ENCODE results near the gene EXOC7.
"Not testable (repeated sequence)": the region's sequence is repeated elsewhere in the genome, so short reads cannot be mapped to it uniquely, and the experiment has no call there.

EXOC7 gene

DNA sequence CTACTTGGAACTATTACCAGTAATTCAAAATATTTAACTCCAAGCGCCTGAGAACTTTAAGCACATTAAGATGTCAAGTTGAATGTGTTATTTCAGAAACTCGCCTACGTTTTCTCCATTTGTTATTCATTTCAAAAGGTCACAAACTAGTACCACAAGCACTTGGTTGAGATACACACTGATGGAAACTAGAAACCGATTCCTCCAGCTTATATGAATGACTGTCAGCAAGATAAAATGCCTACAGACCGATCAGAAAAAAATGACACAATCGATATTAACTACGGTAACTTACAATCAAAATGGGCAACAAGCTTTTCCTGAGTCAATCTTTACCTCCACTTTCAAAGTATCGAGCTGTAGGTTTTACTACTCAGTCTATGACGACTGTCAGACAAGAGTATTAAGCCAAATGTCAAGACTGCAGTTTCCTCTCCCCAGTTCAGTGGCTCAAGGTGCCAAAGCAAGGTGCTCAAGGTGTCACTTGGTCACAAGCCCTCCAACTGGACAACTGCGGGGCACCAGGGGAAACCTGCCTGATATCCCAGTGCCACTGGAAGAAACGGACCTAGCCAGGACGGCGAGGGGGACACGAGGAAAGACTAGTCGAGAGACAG, 31.9 kb downstream of the EXOC7 start:
- no peak for DNase-seq

DNA sequence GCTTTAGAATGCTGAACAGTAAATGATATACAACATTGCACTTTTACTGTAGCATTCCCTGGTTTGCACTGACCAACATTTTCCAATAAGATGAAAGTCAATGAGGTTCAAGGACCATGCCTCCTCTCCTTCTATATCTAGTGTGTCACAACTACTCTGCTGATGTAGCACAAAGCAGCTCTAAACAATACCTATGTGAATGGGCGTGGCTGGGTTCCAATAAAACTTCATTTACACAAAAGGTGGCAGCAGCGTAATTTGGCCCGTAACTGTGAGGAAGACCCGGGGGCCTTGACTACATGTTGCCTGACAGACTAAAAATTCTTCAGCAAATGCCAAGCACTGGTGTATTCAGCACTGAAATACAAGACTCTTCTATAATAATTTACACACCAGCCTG, 37.8 kb downstream of the EXOC7 start:
- no peak for DNase-seq

DNA sequence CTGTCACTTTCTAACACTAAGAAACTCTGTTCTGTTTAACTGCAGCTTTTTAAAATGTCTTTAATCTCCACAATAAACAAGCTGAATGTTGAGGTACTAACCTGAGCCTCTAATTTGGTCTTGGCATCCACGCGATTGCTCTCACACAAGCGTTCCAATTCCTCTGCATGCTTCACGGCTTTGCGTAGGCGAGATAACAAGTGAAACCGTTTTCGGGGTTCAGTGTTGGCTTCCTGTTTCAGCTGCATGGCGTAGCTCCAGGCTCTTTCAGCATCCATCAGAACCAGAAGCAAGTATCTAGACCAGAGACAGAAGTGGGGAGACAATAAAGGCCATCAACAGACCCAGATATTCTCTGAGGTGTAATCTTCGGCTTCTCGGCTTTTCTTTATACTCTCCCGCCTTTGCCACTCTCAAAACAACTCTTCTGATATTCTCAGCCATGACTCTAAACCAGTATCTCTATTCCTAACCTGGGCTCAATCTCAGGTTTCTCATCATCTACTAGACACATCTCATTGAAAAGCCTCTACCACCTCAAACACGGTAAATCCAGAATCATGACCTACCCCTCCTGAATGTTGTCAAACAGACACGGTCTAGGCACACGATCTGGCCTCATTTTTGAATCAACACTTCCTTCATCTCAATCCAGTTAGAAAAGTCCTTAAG, 39.6 kb downstream of the EXOC7 start:
- no peak for DNase-seq

DNA sequence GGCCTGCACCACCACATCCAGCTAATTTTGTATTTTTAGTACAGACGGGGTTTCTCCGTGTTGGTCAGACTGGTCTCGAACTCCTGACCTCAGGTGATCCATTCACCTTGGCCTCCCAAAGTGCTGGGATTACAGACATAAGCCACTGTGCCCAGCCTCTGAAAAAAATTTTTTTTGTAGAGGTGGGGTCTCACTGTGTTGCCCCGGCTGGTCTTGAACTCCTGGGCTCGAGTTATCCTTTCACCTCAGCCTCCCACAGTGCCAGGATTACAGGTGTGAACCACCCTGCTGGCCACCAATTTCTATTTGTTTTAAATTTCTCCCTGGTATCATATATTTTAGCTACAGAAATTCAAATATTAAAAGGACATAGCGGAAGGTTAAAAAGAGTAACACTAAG, 45.3 kb downstream of the EXOC7 start:
- DNase-seq: not testable (repeated sequence)

DNA sequence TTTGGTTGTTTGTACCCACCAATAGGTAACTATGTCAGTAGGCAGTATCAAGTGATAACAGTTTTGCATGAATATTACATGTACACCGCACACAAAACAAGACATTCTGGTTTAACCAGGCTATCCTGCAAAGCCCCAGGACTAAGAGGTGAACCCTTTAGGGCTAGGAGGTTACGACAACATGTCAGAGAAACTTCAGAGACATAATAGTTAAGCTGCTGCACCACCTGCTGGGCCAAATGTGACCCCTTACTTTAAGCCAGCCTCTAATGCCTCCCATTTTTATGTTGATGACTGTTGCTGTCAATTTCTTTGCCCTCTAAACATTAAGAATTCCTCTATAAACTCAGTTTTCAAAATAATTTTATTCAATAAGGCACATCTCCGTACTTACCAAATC, 46.7 kb downstream of the EXOC7 start:
- DNase-seq: no peak

DNA sequence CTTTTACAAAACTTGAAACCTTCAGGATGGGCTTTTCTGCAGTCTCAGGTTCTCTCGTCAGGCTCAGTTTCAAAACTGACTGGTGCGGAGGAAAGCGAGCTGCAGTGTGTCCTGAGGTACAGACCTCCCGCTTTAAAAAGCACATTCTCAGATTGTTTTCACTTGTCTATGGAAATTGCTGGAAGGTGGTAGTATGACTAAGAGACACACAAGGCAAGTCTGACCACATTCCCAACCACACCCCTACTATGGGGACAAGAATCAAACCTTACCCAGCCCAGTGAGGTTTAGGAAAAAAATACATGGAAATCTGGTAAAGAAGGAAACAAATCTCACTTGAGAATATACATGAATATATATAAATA, 49.5 kb downstream of the EXOC7 start:
- no peak for DNase-seq

DNA sequence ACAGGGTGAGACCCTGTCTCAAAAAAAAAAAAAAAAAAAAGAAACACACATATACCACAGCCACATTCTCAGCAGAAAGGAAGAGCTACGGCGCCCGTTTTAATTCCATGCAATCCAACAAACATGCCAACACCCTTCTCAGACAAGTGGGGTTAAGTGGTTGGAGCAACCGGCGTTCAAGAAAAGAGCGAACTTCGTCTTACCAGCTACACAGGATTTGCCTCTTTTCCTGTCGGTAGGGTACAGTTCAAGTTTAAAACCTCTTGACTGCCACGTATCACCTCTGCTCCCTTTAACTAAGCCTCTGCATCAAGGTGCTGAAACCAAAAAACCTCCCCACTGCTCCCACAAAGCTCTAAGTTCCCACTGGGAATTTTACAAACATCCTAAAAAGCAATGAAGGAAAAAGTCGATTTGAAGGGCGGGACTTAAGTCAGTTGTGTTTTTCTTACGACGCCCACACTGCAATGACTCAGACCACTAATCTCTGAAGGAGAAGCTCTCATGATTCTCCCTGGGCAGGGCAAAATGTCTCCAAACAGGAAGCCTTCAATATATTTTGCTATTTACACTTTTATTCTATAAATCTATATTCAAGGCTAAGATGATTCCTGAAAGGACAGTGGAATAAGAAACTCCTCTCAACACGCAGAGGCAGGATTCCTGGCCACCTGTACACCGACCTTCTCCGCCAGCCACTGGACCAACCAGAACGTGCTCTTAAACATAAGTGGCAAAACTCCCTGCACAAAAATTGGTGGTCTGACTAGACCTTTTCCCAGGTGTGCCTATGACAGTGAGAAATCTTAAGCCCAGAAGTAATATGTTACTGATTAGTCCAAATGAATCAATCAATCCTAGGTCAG, 50.1 kb downstream of the EXOC7 start:
- no peak for DNase-seq

DNA sequence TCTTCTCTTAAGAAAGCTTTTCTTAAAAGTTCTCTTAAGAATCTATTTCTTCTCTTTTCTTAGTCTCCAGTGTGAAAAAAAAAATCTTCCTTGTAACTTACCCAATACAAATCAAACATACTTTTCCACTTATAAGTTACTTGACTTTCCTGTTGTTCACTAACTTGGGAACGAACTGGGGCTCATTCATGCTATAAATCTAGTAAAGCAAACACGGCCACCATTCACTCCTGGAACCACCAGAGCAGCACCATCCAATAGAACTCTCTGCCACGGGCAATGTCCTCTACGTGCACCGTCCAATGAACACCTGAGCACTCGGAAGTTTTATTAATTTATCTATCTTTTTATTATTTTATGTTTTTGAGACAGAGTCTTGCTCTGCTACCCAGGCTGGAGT, 52.0 kb downstream of the EXOC7 start:
- DNase-seq: no peak

DNA sequence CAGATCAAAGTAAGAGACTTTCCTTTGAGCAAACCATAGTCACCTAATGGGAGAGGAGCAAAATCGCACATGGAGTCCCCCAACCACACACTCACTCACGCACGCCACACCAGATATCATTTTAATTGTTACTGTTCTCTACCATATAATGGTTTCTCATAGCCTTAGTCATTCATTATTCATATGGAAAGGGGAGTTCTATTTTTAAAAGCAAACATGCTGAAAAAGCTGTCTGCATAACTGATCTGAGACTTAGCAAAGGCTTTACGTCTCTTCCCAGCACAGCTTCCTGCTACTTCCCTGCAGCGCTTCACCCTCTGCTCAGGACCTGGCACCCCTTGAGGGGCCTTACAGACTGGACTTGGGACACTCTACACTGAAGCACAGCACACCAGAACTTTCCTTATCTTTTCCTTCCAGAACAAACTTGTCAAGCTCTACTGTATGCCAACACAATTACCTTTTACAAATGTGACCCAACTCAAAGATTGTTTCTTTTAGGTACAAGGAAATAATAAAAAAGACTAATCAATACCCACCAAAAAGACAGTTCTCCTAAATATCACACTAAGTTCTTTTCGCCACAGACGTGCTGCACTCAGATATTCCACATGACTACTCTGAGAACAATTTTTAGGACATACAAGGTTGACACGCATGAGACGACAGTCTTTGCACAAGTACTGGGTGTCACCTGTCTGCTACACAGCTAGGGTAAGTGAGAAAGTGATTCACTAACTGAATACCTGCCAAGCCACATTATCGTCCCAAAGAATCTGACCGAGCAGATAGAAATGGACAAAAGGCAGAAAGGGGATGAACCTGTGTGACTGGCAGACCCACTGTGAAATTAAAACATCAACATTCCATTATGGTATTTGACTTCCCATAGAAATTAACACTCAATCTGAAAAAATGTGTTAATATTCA, 52.8 kb downstream of the EXOC7 start:
- no peak for DNase-seq

DNA sequence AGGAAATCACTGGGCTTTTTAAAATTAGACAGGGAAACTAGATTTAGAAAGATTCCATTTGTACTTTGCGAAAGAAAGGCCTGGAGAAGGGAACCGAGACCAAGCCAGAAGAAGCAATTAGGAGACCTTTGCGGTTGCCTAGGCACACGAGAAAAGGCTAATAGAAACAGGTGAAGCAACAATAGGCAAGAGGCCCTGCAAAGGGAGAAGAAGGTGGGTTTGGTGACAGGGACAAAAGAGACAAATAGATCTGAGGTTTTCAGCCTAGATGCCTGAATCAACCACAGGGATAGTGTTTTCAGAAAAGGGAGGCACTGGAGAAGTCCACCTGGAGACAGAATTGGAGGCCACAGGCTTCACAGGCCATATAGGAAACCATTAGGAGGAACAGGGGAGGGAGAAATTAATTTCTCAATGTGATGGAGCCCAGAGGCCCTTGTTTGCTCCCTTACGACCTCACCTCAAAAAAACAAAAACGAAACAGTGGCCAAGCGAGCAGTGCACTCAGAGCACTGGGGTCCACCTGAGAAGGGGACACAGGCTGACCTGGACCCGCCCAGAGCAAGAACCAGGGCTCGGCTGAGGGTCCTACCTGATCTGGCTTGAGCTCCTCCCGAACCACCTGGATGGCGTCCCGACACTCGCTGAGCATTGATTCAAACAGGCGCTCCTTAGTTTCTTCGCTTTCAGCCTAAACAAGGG, 53.6 kb downstream of the EXOC7 start:
- no peak for DNase-seq

DNA sequence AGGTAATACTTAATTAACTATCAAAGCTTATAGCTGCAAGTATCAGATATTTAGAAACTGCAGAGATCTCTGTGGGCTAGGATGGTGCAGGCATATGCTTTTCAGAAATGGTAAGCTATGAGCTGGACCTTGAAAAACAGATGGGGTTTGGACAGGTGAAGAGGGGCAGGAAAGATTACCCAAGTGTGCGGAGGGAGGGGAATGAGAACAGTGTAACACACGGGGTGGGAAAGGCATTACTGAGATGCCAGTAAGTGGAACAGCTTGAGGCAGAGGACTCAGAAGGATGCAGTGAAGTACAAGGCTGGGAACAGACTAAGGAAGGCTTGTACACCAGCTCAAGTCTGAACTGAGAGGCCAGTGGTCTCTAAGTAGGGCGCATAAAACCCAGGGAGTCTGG, 54.3 kb downstream of the EXOC7 start:
- DNase-seq: no peak

DNA sequence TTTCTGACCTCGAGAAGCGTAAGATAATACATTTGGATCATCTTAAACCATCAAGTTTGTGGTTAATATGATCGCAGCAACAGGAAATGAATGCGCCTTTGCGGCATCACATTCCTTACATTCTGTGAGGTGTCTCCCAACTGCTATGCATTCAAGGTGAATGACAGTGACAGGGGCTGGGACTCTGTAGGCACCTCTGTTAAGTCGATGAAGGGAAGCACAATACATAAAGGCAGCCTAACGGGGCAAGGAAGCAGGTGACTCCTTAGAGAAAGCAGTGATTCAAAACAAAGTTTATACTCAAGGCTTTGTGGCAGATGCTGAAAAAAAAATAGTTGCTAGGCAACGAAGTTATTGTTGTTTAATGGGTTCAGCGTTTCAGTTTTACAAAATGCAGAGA, 54.9 kb downstream of the EXOC7 start:
- no peak for DNase-seq

DNA sequence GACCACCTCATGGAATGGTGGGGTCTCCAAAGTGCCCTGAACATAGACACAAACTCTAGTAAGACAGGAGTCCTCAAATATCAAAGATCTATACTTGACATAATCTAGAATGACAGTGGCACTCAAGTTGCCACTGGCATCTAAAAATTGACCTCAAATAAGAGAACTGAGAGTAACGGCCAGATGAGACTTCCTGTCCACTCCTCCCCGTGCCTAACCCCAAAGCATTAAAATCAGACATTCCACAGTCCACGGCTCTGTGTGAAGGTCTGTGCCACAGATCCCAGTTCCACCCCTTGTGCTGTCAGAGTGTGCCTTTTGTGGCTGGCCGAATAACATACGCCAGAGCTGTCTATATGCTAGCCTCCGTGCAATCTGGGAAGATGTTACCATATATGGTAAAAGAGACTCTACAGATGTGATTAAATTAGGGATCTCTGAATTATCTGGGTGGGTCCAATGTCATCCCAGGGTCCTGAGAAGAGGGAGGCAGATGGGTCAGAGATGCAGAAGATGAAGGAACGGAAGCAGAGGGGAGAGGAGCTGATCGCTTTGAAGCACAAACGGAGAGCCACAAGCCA, 55.5 kb downstream of the EXOC7 start:
- DNase-seq: no peak

DNA sequence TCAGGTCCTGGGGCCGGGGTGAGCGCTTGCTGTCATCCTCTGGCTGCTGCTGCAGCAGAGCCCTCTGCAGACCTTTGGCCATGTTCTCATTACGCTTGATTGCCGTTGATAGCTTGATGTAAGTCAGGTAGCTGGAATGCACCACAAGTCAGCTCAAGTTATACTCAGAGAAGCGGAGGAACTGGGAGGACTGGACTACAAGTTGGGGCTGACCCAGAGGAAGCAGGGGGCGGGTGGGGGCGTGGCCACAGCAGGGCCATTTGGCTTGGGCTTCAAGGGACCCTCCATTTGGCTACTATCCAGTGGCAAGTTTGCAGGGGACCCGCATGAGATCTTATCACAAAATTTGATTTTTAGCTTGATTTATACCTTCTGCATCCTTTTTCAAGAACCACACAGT, 57.5 kb downstream of the EXOC7 start:
- no peak for DNase-seq

DNA sequence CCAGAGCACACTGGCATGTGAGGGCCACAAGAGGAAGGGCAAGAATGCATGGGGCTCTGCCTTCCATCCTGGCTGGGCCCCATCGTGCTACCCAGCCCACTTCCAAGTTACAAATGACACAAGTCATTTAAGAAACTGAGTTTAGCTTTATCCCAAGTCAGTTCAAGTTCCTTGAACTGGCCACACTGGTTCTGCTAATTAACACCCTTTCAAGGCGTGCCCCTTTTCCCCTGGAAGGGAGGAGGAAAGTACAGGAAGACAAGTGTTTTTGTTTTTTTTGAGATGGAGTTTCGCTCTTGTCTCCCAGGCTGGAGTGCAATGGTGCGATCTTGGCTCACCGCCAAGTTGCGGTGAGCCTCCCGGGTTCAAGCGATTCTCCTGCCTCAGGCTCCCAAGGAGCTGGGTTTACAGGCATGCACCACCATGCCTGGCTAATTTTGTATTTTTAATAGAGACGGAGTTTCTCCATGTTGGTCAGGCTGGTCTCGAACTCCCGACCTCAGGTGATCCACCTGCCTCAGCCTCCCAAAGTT, 59.0 kb downstream of the EXOC7 start:
- not testable (repeated sequence) for DNase-seq

DNA sequence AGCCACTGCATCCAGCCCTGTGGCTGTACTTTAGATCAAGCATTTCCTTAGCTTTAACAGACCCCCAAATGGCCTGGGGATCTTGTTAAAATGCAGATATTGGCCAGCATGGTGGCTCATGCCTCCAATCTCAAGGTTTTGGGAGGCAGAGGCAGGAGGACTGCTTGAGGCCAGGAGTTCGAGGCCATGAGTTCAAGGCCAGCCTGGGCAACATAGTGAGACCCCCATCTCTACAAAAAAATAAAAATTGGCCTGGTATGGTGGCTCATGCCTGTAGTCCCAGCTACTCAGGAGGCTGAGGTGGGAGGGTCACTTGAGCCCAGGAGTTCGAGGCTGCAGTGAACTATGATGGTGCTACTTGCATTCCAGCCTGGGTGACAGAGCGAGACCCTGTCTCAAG, 60.7 kb downstream of the EXOC7 start:
- DNase-seq: not testable (repeated sequence)

DNA sequence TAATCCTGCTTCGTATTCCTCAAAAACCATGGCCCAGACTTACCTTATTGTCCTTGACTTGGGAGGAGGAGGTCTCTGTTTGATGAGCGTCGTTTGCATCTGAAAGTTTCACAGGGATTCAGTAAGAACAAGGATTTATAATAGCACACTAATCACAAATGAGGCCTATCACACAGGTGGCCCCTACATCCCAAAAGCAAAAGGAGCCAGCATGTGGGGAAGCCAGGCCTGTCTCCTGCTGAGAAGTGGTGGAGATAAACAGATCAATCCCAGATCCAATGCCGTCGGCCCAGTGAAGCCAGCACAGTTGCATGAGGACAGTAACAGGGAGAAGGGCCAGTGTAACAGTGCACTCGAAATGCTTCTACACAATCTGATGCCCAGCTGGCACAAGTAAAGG, 63.2 kb downstream of the EXOC7 start:
- no peak for DNase-seq

DNA sequence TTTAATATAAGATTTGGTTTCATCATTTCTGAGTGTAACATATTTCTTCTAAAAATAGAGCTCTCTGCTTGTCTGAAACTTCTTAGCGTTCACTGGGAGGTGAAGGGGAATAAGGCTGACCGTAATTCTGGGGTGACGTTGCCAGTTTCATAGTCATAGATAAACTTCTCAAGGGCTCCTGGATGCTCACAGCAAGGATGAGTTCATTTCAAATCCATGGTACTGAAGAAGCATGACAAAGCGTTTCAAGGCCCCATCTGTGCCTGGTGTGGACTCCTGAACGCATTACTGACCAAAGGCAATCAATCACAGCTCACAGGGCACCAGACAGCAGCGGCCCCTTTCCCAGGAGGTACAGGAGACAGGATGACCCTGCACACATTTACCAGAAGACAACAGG, 64.5 kb downstream of the EXOC7 start:
- no peak for DNase-seq

DNA sequence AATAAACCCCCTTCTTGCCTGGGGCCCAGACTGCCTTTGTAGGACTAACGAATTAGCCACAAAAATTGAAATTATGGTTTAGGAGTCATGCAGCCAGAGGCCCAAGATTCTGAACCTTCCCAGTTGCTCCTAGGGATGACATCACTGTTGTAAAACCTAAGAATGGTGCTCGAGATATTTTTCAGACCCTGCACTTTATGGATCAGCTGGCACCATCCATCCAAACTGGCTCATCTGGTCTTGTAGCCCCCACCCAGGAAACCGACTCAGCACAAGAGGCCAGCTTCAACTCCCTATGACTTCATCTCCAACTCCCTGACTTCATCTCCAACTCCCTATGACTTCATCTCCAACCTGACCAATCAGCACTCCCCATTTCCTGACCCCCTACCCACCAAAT, 65.5 kb downstream of the EXOC7 start:
- DNase-seq: no peak

DNA sequence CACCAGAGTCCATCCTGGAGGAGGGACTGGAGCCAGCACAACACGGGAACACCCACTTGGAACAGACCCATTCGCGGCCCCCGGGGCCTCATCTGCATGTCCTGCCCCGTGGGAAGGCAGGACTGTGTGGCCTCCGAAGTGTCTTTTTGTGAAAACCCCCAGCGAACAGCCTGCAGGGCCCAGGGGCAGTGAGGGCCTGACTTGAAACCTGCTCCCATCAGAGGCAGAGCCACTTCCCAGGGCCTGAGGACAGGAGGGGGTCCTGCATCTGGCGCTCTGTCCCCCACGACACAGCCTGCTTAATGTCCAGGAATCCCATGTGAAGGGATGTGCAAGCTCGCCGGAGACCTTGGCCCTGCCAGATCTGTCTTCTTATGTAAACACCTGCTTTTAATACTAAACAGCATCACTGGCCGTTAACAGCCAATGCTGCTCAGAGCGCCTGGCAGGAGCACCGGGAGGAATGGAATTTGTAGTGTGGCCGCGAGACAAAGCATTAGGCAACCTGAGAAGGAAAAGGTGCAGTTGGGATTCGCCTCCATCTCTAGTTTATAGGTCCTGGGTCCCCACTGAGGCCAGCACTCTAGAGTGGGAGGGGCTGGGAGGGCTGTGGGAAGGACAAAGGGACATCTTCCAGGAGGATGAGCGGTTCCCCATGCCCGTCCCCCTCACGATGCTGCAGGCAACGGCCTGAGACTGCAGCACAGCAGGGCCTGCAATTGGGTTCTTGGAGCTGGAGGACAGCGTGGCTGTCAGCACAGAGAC, 66.9 kb downstream of the EXOC7 start:
- DNase-seq: no peak

All from AML-193 (cell line).